Measurements from ENCODE around the gene PTPRH. TPM values are rescaled to one million over a fixed set of nuclear protein-coding genes. Genes with fewer than 3 reads are reported as not detected.

PTPRH gene
- total and polyA plus RNA-seq, 9 of the 15 experiments (the other 6 are each of a cell fraction or from before 2014, with no cell fraction given): 0.87 to 34.3 (median 22.7) TPM

DNA sequence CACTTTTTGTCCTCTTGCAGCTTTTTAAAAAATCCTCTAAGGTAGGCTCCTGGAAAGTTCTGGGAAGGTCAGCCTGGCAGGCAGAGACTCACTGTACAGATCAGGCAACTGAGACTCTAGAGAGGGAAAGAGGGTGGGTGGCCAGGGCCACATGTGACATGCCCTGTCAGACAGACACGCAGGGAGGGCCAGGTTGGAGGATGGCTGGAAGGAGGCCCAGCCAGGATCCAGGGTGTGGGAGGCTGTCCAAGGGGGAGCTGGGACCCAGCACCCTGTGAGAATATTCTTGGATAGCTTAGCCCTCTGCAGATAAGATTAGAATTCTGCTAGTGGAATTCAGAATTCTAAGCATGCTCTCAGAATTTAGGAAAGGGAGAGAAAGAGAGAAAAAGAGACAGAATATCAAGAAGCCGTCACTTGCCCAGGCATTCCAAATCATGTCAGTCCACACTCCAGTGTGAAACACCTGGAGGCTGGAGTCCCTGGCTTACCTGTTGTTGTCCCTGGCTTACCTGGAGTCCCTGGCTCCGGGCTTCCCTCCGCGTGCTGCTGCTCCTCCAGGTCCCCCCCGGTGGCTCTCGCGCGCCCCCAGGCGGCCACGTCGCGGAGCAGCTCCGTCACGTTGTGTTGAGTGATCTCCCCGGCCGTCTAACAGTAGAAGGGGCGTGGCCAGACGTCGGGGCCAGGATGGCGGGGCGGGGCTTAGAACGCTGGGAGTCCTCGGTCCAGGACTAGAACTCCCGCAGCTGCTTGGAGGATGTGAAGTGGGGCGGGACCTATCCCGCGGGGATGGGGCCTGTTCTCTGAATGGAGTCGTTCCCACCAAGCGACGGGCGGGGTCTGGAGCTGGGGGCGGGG lies 48.9 kb downstream of the PTPRH start (continued):
- TF ChIP-seq, protein P1, sequence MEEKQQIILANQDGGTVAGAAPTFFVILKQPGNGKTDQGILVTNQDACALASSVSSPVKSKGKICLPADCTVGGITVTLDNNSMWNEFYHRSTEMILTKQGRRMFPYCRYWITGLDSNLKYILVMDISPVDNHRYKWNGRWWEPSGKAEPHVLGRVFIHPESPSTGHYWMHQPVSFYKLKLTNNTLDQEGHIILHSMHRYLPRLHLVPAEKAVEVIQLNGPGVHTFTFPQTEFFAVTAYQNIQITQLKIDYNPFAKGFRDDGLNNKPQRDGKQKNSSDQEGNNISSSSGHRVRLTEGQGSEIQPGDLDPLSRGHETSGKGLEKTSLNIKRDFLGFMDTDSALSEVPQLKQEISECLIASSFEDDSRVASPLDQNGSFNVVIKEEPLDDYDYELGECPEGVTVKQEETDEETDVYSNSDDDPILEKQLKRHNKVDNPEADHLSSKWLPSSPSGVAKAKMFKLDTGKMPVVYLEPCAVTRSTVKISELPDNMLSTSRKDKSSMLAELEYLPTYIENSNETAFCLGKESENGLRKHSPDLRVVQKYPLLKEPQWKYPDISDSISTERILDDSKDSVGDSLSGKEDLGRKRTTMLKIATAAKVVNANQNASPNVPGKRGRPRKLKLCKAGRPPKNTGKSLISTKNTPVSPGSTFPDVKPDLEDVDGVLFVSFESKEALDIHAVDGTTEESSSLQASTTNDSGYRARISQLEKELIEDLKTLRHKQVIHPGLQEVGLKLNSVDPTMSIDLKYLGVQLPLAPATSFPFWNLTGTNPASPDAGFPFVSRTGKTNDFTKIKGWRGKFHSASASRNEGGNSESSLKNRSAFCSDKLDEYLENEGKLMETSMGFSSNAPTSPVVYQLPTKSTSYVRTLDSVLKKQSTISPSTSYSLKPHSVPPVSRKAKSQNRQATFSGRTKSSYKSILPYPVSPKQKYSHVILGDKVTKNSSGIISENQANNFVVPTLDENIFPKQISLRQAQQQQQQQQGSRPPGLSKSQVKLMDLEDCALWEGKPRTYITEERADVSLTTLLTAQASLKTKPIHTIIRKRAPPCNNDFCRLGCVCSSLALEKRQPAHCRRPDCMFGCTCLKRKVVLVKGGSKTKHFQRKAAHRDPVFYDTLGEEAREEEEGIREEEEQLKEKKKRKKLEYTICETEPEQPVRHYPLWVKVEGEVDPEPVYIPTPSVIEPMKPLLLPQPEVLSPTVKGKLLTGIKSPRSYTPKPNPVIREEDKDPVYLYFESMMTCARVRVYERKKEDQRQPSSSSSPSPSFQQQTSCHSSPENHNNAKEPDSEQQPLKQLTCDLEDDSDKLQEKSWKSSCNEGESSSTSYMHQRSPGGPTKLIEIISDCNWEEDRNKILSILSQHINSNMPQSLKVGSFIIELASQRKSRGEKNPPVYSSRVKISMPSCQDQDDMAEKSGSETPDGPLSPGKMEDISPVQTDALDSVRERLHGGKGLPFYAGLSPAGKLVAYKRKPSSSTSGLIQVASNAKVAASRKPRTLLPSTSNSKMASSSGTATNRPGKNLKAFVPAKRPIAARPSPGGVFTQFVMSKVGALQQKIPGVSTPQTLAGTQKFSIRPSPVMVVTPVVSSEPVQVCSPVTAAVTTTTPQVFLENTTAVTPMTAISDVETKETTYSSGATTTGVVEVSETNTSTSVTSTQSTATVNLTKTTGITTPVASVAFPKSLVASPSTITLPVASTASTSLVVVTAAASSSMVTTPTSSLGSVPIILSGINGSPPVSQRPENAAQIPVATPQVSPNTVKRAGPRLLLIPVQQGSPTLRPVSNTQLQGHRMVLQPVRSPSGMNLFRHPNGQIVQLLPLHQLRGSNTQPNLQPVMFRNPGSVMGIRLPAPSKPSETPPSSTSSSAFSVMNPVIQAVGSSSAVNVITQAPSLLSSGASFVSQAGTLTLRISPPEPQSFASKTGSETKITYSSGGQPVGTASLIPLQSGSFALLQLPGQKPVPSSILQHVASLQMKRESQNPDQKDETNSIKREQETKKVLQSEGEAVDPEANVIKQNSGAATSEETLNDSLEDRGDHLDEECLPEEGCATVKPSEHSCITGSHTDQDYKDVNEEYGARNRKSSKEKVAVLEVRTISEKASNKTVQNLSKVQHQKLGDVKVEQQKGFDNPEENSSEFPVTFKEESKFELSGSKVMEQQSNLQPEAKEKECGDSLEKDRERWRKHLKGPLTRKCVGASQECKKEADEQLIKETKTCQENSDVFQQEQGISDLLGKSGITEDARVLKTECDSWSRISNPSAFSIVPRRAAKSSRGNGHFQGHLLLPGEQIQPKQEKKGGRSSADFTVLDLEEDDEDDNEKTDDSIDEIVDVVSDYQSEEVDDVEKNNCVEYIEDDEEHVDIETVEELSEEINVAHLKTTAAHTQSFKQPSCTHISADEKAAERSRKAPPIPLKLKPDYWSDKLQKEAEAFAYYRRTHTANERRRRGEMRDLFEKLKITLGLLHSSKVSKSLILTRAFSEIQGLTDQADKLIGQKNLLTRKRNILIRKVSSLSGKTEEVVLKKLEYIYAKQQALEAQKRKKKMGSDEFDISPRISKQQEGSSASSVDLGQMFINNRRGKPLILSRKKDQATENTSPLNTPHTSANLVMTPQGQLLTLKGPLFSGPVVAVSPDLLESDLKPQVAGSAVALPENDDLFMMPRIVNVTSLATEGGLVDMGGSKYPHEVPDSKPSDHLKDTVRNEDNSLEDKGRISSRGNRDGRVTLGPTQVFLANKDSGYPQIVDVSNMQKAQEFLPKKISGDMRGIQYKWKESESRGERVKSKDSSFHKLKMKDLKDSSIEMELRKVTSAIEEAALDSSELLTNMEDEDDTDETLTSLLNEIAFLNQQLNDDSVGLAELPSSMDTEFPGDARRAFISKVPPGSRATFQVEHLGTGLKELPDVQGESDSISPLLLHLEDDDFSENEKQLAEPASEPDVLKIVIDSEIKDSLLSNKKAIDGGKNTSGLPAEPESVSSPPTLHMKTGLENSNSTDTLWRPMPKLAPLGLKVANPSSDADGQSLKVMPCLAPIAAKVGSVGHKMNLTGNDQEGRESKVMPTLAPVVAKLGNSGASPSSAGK (IDR thresholded peaks at IDR 0.05): peak; percentile 50; the same call in 1 of the 2 replicates
- peak in 2 of 3 experiments; percentile 35 to 73 for TF ChIP-seq YY1 (IDR thresholded peaks at IDR 0.05; ENCODE audit: borderline replicate concordance in 1 of 3, control insufficient read depth in 1 of 3, extremely low read depth in 1 of 3, insufficient read depth in 3 of 3, insufficient read length in 1 of 3, insufficient replicate concordance in 2 of 3, low read depth in 1 of 3, low read length in 2 of 3)
- TF ChIP-seq CTBP1 (IDR thresholded peaks at IDR 0.05; ENCODE audit: borderline replicate concordance): peak; percentile 95
- TF ChIP-seq MTA2 (IDR thresholded peaks at IDR 0.05; ENCODE audit: low read depth): 0 out of 2 replicates have a peak, but pooled peaks have one; percentile 10
- no peak for TF ChIP-seq EGR1 (conservative IDR thresholded peaks at IDR 0.05)
- peak; percentile 74; the same call in 1 of the 2 replicates for TF ChIP-seq ATF7 (IDR thresholded peaks at IDR 0.05)
- no peak for TF ChIP-seq E2F3 (CRISPR knock-in tag; IDR thresholded peaks at IDR 0.05)
- TF ChIP-seq, protein P2, sequence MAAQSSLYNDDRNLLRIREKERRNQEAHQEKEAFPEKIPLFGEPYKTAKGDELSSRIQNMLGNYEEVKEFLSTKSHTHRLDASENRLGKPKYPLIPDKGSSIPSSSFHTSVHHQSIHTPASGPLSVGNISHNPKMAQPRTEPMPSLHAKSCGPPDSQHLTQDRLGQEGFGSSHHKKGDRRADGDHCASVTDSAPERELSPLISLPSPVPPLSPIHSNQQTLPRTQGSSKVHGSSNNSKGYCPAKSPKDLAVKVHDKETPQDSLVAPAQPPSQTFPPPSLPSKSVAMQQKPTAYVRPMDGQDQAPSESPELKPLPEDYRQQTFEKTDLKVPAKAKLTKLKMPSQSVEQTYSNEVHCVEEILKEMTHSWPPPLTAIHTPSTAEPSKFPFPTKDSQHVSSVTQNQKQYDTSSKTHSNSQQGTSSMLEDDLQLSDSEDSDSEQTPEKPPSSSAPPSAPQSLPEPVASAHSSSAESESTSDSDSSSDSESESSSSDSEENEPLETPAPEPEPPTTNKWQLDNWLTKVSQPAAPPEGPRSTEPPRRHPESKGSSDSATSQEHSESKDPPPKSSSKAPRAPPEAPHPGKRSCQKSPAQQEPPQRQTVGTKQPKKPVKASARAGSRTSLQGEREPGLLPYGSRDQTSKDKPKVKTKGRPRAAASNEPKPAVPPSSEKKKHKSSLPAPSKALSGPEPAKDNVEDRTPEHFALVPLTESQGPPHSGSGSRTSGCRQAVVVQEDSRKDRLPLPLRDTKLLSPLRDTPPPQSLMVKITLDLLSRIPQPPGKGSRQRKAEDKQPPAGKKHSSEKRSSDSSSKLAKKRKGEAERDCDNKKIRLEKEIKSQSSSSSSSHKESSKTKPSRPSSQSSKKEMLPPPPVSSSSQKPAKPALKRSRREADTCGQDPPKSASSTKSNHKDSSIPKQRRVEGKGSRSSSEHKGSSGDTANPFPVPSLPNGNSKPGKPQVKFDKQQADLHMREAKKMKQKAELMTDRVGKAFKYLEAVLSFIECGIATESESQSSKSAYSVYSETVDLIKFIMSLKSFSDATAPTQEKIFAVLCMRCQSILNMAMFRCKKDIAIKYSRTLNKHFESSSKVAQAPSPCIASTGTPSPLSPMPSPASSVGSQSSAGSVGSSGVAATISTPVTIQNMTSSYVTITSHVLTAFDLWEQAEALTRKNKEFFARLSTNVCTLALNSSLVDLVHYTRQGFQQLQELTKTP (IDR thresholded peaks at IDR 0.05; ENCODE audit: low read depth in 1 of 2, partially characterized antibody in 2 of 2): no peak

Data from K562 (cell line).